ENCODE results near the gene XIAP. TPM values are rescaled to one million over a fixed set of nuclear protein-coding genes. Genes with fewer than 3 reads are reported as not detected.

The XIAP gene
- polyA plus RNA-seq, 3 donors, result 2.1 to 10.0 (median 5.8) TPM

GRCh38 chrX:123905332-123905731, 45.5 kb downstream of the XIAP start:
- no CpG with 5 or more reads among the region's 2 CpGs for WGBS (ENCODE audit: insufficient coverage)
- peak overlapping the region in 1 of 2 donors; percentile 16 for H3K27ac ChIP-seq (ENCODE audit: low read depth in 1 of 2, low read length in 2 of 2)
- no peaks in the 10 kb centered on the region for H3K27me3 ChIP-seq (ENCODE audit: control insufficient read depth in 2 of 2, insufficient read depth in 2 of 2, low read length in 2 of 2)
- H3K9me3 Mint-ChIP-seq, result no peaks in the 10 kb centered on the region
- TF ChIP-seq CTCF (IDR thresholded peaks at IDR 0.05), result no peak
- peak overlapping the region in 4 of 7 donors; percentile 46 to 77 (median 62) for H3K27ac Mint-ChIP-seq
- H3K4me3 ChIP-seq (replicated peaks in 1 of 3; ENCODE audit: low read depth in 2 of 3, low read length in 3 of 3), result no peak overlapping the region
- peaks cover 14 to 16% of the 10 kb centered on the region in 2 donors for H3K4me1 ChIP-seq (ENCODE audit: control insufficient read depth in 1 of 2, insufficient read depth in 2 of 2, low read length in 2 of 2)
- peaks cover 30 to 38% of the 10 kb centered on the region in 2 donors for H3K36me3 Mint-ChIP-seq
- no peak overlapping the region for H3K9ac ChIP-seq (ENCODE audit: insufficient read depth, low read length, poor library complexity, severe bottlenecking)
- H3K36me3 ChIP-seq (replicated peaks in 1 of 2; ENCODE audit: control insufficient read depth in 1 of 2, insufficient read depth in 2 of 2, low read length in 2 of 2), result peaks cover 10 to 32% of the 10 kb centered on the region in 2 donors
- no peaks in the 10 kb centered on the region for H3K9me3 ChIP-seq (replicated peaks in 1 of 2; ENCODE audit: control insufficient read depth in 1 of 2, insufficient read depth in 1 of 2, low read length in 2 of 2)
- peaks cover 27% of the 10 kb centered on the region for H3K4me1 Mint-ChIP-seq
- no peak overlapping the region for H3K4me3 Mint-ChIP-seq
- H2AFZ ChIP-seq (ENCODE audit: insufficient read depth, low read depth, low read length, poor library complexity, severe bottlenecking), result no peak overlapping the region
- intact Hi-C loops (cut with micrococcal nuclease), result no loop called here
- H3K4me2 ChIP-seq (replicated peaks; ENCODE audit: extremely low read depth, low read length, poor library complexity, severe bottlenecking), result no peak overlapping the region
- DNase-seq, result no peak
- peaks cover 4% of the 10 kb centered on the region for H3K79me2 ChIP-seq (ENCODE audit: insufficient read depth, low read length)
- peaks cover 0 to 7% (median 0%) of the 10 kb centered on the region in 3 donors for H3K27me3 Mint-ChIP-seq (ENCODE audit: low read depth in 3 of 3)
- H4K20me1 ChIP-seq (ENCODE audit: insufficient read depth, low read length), result no peaks in the 10 kb centered on the region

- H3K4me2 ChIP-seq (replicated peaks; ENCODE audit: extremely low read depth, low read length, poor library complexity, severe bottlenecking), result no peak overlapping the region
- no peaks in the 10 kb centered on the region for H3K9me3 ChIP-seq (replicated peaks in 1 of 2; ENCODE audit: control insufficient read depth in 1 of 2, insufficient read depth in 1 of 2, low read length in 2 of 2)
Observed at GRCh38 chrX:123906557-123907316, 46.9 kb downstream of the XIAP start.

More at GRCh38 chrX:123906557-123907316, 46.9 kb downstream of the XIAP start:
- DNase-seq, result peak in 1 of 3 donors; percentile 46
- peaks cover 0 to 5% (median 0%) of the 10 kb centered on the region in 3 donors for H3K27me3 Mint-ChIP-seq (ENCODE audit: low read depth in 3 of 3)
- Histone ChIP-seq H3K9ac (ENCODE audit: insufficient read depth, low read length, poor library complexity, severe bottlenecking) (no peak overlapping the region), H3K27ac (ENCODE audit: low read depth in 1 of 2, low read length in 2 of 2) (no peak overlapping the region), H4K20me1 (ENCODE audit: insufficient read depth, low read length) (no peaks in the 10 kb centered on the region), H2AFZ (ENCODE audit: insufficient read depth, low read depth, low read length, poor library complexity, severe bottlenecking) (no peak overlapping the region), H3K79me2 (ENCODE audit: insufficient read depth, low read length) (peaks cover 4% of the 10 kb centered on the region), H3K4me3 (replicated peaks in 1 of 3; ENCODE audit: low read depth in 2 of 3, low read length in 3 of 3) (no peak overlapping the region), H3K27me3 (ENCODE audit: control insufficient read depth in 2 of 2, insufficient read depth in 2 of 2, low read length in 2 of 2) (no peaks in the 10 kb centered on the region), H3K4me1 (ENCODE audit: control insufficient read depth in 1 of 2, insufficient read depth in 2 of 2, low read length in 2 of 2) (peaks cover 20 to 22% of the 10 kb centered on the region in 2 donors), H3K36me3 (replicated peaks in 1 of 2; ENCODE audit: control insufficient read depth in 1 of 2, insufficient read depth in 2 of 2, low read length in 2 of 2) (peaks cover 0 to 19% of the 10 kb centered on the region in 2 donors)
- TF ChIP-seq CTCF (IDR thresholded peaks at IDR 0.05), result no peak
- H3K4me1 Mint-ChIP-seq, result peaks cover 29% of the 10 kb centered on the region
- 100% methylated on average over 1 of the region's 8 CpGs for WGBS (ENCODE audit: insufficient coverage)
- peak overlapping the region in 4 of 7 donors; percentile 22 to 42 (median 38) for H3K27ac Mint-ChIP-seq
- H3K9me3 Mint-ChIP-seq, result no peaks in the 10 kb centered on the region
- H3K36me3 Mint-ChIP-seq, result peaks cover 19 to 26% of the 10 kb centered on the region in 2 donors
- no peak overlapping the region for H3K4me3 Mint-ChIP-seq
- intact Hi-C loops (cut with micrococcal nuclease), result no loop called here

Data from CD14-positive monocyte (primary cell).